OCI-LY7 (cell line): Measurements from ENCODE around the gene EXPH5. TPM values are rescaled to one million over a fixed set of nuclear protein-coding genes. Genes with fewer than 3 reads are reported as not detected.

Source experiments
- BruUV-seq: library from RNA; stranded (reverse); fragments of 400-500 nt; replicated peaks from 2 replicates; lab custom pipeline; 2021; lab: Mats Ljungman, UMichigan
- CTCF ChIA-PET: fragments of 300-600 bp; sonication (Branson Sonifier 250); formaldehyde crosslinking; loops from one replicate; lab custom pipeline; 2022; ENCODE audit warnings: antibody characterized with exemption; ENCODE audit not compliant: unreplicated experiment; lab: Charles Lee
- POLR2A ChIA-PET: fragments of 300-600 bp; sonication (Branson Sonifier 250); formaldehyde crosslinking; loops from one replicate; lab custom pipeline; 2022; ENCODE audit warnings: antibody characterized with exemption; lab: Charles Lee
- DNase-seq: peaks from one replicate; pipeline ENCODE4 v3.0.0-alpha.2; 2015; ENCODE audit warnings: low spot score
- H2AFZ ChIP-seq: fragments of 200-600 bp; sonication (generic), shearing (Covaris generic); 2 replicates; pipeline ENCODE4 v1.6.1; 2014; ENCODE audit warnings: mild to moderate bottlenecking, antibody characterized with exemption, low read length, moderate library complexity
- H3K27ac ChIP-seq: fragments of 200-600 bp; sonication (generic); 2 replicates; pipeline ENCODE4 v1.5.1; 2014; ENCODE audit warnings: mixed run types, low read depth, mild to moderate bottlenecking, moderate library complexity, low read length, inconsistent platforms; ENCODE audit not compliant: poor library complexity, severe bottlenecking
- H3K36me3 ChIP-seq: fragments of 200-600 bp; sonication (generic); 2 replicates; pipeline ENCODE4 v1.6.1; 2014; ENCODE audit warnings: mild to moderate bottlenecking, antibody characterized with exemption, low read length, moderate library complexity, mixed read lengths; ENCODE audit not compliant: insufficient read depth
- H3K4me1 ChIP-seq: fragments of 200-600 bp; sonication (generic); 2 replicates; pipeline ENCODE4 v1.5.1; 2014; ENCODE audit warnings: mild to moderate bottlenecking, low read length; ENCODE audit not compliant: insufficient read depth, poor library complexity, severe bottlenecking
- H3K4me2 ChIP-seq: fragments of 200-600 bp; sonication (generic); 2 replicates; pipeline ENCODE4 v1.6.1; 2014; ENCODE audit warnings: mild to moderate bottlenecking, low read length
- H3K4me3 ChIP-seq: fragments of 200-600 bp; sonication (generic); 2 replicates; pipeline ENCODE4 v1.5.1; 2014; ENCODE audit warnings: mild to moderate bottlenecking, low read depth, low read length; ENCODE audit not compliant: poor library complexity, severe bottlenecking
- H3K79me2 ChIP-seq: fragments of 200-600 bp; sonication (generic); 2 replicates; pipeline ENCODE4 v1.6.1; 2016; ENCODE audit warnings: low read depth, mild to moderate bottlenecking, low read length, moderate library complexity, mixed read lengths; ENCODE audit not compliant: insufficient read depth
- H3K9me2 ChIP-seq: fragments of 200-600 bp; sonication (generic); 2 replicates; pipeline ENCODE4 v1.6.1; 2016; ENCODE audit warnings: mild to moderate bottlenecking, low read length, mixed read lengths; ENCODE audit not compliant: insufficient read depth
- H3K9me3 ChIP-seq: fragments of 200-600 bp; sonication (generic); 2 replicates; pipeline ENCODE4 v1.6.1; 2014; ENCODE audit warnings: mild to moderate bottlenecking, mixed run types, low read length, mixed read lengths
- H4K20me1 ChIP-seq: fragments of 200-600 bp; sonication (generic); 2 replicates; pipeline ENCODE4 v1.6.1; 2014; ENCODE audit warnings: mild to moderate bottlenecking, antibody characterized with exemption, low read length, moderate library complexity, mixed read lengths; ENCODE audit not compliant: insufficient read depth
- EZH2phosphoT487 ChIP-seq: fragments of 200-600 bp; sonication (generic); IDR thresholded peaks from 2 replicates; pipeline ENCODE4 v1.6.1; 2018; ENCODE audit warnings: low read depth, borderline replicate concordance, mild to moderate bottlenecking, mixed run types, antibody characterized with exemption, low read length, moderate library complexity, mixed read lengths
- intact Hi-C: fragments of 100-400 bp; cut with micrococcal nuclease; formaldehyde crosslinking; loops from one replicate; pipeline ENCODE4 v1.10.0; 2022; ENCODE audit not compliant: unreplicated experiment
- total RNA-seq, 2 experiments: library from RNA; depleted of rRNA in 1 of 2; stranded (reverse); fragments of >200 nt in 1 of 2; shearing (Covaris generic) in 1 of 2; gene quantifications; 2 replicates each; pipeline ENCODE4 v1.2.3, GENCODE V29; 2014 to 2022
- TF ChIP-seq, protein P1 (sequence below): fragments of 200-600 bp; sonication (generic); conservative IDR thresholded peaks from 2 replicates; pipeline ENCODE4 v1.5.1; 2014; ENCODE audit warnings: mild to moderate bottlenecking, antibody characterized with exemption, low read length, moderate library complexity, mixed read lengths

Gene EXPH5
- total RNA-seq, 2 experiments from 2014 or later = not detected

DNA sequence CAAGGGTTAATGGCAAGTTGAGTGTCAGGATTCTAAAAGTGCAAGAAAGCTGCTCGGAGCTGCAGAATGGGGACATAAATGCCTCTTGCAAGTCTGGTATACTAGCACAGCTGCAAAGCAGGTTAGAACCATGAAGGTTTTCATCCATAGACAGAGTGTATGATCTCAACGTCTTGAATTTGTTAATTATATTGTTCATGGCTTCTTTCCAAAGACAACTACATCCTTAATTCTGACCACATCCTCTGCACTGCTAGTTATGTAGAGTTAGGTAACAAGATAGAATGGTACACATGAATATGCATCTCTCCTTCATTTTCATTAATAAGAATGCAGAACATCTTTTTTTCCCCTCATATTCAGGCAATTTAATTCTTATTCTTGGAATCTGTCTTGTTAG lies 34.2 kb downstream of the EXPH5 start:
- intact Hi-C loops = no loop called here
- no peak for DNase-seq
- TF ChIP-seq, protein P1, sequence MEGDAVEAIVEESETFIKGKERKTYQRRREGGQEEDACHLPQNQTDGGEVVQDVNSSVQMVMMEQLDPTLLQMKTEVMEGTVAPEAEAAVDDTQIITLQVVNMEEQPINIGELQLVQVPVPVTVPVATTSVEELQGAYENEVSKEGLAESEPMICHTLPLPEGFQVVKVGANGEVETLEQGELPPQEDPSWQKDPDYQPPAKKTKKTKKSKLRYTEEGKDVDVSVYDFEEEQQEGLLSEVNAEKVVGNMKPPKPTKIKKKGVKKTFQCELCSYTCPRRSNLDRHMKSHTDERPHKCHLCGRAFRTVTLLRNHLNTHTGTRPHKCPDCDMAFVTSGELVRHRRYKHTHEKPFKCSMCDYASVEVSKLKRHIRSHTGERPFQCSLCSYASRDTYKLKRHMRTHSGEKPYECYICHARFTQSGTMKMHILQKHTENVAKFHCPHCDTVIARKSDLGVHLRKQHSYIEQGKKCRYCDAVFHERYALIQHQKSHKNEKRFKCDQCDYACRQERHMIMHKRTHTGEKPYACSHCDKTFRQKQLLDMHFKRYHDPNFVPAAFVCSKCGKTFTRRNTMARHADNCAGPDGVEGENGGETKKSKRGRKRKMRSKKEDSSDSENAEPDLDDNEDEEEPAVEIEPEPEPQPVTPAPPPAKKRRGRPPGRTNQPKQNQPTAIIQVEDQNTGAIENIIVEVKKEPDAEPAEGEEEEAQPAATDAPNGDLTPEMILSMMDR = no peak
- TF ChIP-seq EZH2phosphoT487 = no peak
- no peaks in the 10 kb centered on the region for H3K9me2 ChIP-seq
- no peak overlapping the region for H2AFZ ChIP-seq
- H4K20me1 ChIP-seq = no peaks in the 10 kb centered on the region
- H3K4me2 ChIP-seq = no peak overlapping the region
- no peaks in the 10 kb centered on the region for H3K4me1 ChIP-seq
- BruUV-seq = no TSS peak
- no peak overlapping the region for H3K4me3 ChIP-seq
- H3K9me3 ChIP-seq = no peaks in the 10 kb centered on the region
- no peak overlapping the region for H3K27ac ChIP-seq
- POLR2A ChIA-PET = no interaction called here
- CTCF ChIA-PET = no interaction called here
- H3K79me2 ChIP-seq = no peaks in the 10 kb centered on the region
- no peaks in the 10 kb centered on the region for H3K36me3 ChIP-seq

DNA sequence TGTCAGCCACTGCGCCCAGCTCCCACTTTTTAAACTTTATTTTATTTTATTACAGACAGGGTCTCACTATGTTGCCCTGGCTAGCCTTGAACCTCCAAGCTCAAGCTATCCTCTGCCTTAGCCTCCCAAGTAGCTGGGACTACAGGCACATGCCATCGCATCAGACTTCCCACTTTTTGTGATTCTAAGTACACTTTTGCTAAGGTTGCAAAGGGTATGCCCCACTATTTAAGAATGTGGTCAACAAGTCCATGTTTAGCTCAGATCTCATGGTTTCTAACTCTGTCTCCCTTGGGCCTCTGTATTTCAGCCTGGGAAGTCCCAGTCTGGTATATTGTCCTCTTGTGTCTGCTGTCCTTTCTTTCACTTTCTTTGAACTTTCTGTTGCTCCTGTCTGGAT lies 35.3 kb downstream of the EXPH5 start:
- intact Hi-C loops = no loop called here
- TF ChIP-seq, protein P1 = no peak
- no peak for TF ChIP-seq EZH2phosphoT487
- Histone ChIP-seq H3K4me1 (no peaks in the 10 kb centered on the region), H3K9me2 (no peaks in the 10 kb centered on the region), H3K27ac (no peak overlapping the region), H3K4me3 (no peak overlapping the region), H3K79me2 (no peaks in the 10 kb centered on the region), H4K20me1 (no peaks in the 10 kb centered on the region), H3K9me3 (no peaks in the 10 kb centered on the region), H3K36me3 (no peaks in the 10 kb centered on the region), H2AFZ (no peak overlapping the region), H3K4me2 (no peak overlapping the region)
- BruUV-seq = no TSS peak
- ChIA-PET POLR2A (interaction anchor here (0.5 to 0.7 kb wide), 3 partner anchors 67 to 473 kb away, joined by 3 to 4 read pairs (median 3); no protein-coding TSS in a partner anchor), CTCF (no interaction called here)
- no peak for DNase-seq

DNA sequence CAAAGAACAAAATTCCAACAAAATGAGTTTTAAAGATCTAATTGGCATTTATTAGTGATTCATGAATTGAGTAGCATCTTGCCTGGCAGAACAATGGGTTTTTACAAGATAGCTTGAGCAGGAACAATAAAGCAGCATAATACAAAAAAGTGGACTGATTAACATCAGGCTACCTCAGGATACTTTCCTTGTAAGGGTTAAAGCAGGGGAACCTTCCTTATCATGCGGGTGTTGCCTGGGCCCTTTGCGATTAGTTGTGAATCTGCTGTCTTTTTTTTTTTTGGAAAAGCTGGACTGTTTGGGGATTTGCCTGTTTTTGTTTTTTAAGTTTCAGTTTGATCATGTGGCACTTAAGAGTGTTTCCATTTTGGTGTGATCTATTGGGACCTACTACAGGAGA lies 37.5 kb downstream of the EXPH5 start:
- TF ChIP-seq, protein P1 = no peak
- TF ChIP-seq EZH2phosphoT487 = no peak
- no TSS peak for BruUV-seq
- Histone ChIP-seq H3K9me3 (no peaks in the 10 kb centered on the region), H3K36me3 (no peaks in the 10 kb centered on the region), H3K27ac (no peak overlapping the region), H3K4me2 (no peak overlapping the region), H3K4me1 (no peaks in the 10 kb centered on the region), H3K4me3 (no peak overlapping the region), H2AFZ (no peak overlapping the region), H4K20me1 (no peaks in the 10 kb centered on the region), H3K9me2 (no peaks in the 10 kb centered on the region), H3K79me2 (no peaks in the 10 kb centered on the region)
- ChIA-PET CTCF (no interaction called here), POLR2A (interaction anchor here (0.6 to 1.0 kb wide), 3 partner anchors 8 to 522 kb away, joined by 3 to 4 read pairs (median 3); no protein-coding TSS in a partner anchor)
- no peak for DNase-seq
- intact Hi-C loops = no loop called here
